ENCODE results near the gene SKIL.

The SKIL gene

GRCh38 chr3:170320461-170321121 is 36.9 kb upstream of the SKIL start:
- DNase-seq = no peak
- H3K4me3 ChIP-seq (ENCODE audit: low read length) = no peak overlapping the region
- H3K4me2 ChIP-seq (ENCODE audit: low read depth, low read length) = no peak overlapping the region
- no peaks in the 10 kb centered on the region for H3K9me3 ChIP-seq (replicated peaks; ENCODE audit: insufficient read depth, low read length)
- H3K9me2 ChIP-seq (replicated peaks; ENCODE audit: insufficient read depth, low read length) = no peaks in the 10 kb centered on the region
- no peaks in the 10 kb centered on the region for H3F3A ChIP-seq (ENCODE audit: insufficient read depth, low read length)
- TF ChIP-seq EZH2 (optimal IDR thresholded peaks at IDR 0.05; ENCODE audit: low read depth, low read length) (no peak), EZH2phosphoT487 (IDR thresholded peaks at IDR 0.05; ENCODE audit: low read length) (no peak), CTCF (IDR thresholded peaks at IDR 0.05; ENCODE audit: low read length) (no peak)
- no peaks in the 10 kb centered on the region for H4K20me1 ChIP-seq (ENCODE audit: insufficient read depth, low read length)
- no peaks in the 10 kb centered on the region for H3K36me3 ChIP-seq (replicated peaks; ENCODE audit: insufficient read depth, low read length)
- H3K27ac ChIP-seq (ENCODE audit: low read length) = no peak overlapping the region
- no peaks in the 10 kb centered on the region for H3K27me3 ChIP-seq (replicated peaks; ENCODE audit: insufficient read depth, low read length)
- H2AFZ ChIP-seq (ENCODE audit: low read length) = no peak overlapping the region
- peaks cover 11% of the 10 kb centered on the region for H3K4me1 ChIP-seq (ENCODE audit: low read length)
- H3K9ac ChIP-seq (ENCODE audit: low read length) = no peak overlapping the region
- no peaks in the 10 kb centered on the region for H3K79me2 ChIP-seq (ENCODE audit: low read length)

DNA sequence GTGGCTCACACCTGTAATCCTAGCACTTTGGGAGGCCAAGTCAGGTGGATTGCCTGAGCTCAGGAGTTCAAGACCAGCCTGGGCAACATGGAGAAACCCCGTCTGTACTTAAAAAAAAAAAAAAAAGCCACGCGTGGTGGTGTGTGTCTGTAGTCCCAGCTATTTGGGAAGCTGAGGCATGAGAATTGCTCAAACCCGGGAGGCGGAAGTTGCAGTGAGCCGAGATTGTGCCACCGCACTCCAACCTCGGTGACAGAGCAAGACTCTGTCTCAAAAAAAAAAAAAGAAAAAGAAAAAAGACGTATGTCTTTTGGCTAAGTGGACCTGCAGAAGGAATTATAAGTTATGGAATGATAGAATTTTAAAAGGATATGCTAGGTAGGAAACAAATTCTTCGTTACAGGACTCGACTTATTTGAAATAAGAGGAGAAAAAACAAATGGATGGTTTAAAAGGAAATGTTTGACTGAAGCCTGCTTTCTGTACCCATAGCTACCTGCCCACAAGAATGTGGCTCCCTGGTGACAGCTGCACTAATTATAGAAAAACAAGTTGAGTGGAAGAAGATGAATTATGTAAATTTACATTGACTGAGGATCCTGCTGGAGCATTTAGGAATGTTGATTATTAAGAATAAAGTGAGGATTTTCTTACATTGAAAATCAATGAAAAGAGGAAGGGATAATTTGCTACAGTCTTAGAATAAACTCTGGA is 36.0 kb upstream of the SKIL start:
- Histone ChIP-seq H3K4me1 (ENCODE audit: low read length) (peaks cover 11% of the 10 kb centered on the region), H3K4me2 (ENCODE audit: low read depth, low read length) (peak overlapping the region; percentile 34), H2AFZ (ENCODE audit: low read length) (no peak overlapping the region), H3K4me3 (ENCODE audit: low read length) (no peak overlapping the region), H3K9me3 (replicated peaks; ENCODE audit: insufficient read depth, low read length) (no peaks in the 10 kb centered on the region), H3K9ac (ENCODE audit: low read length) (no peak overlapping the region), H3K36me3 (replicated peaks; ENCODE audit: insufficient read depth, low read length) (no peaks in the 10 kb centered on the region), H3K27ac (ENCODE audit: low read length) (no peak overlapping the region; the same call in 1 of the 2 replicates), H4K20me1 (ENCODE audit: insufficient read depth, low read length) (no peaks in the 10 kb centered on the region), H3K27me3 (replicated peaks; ENCODE audit: insufficient read depth, low read length) (no peaks in the 10 kb centered on the region), H3F3A (ENCODE audit: insufficient read depth, low read length) (no peaks in the 10 kb centered on the region), H3K79me2 (ENCODE audit: low read length) (no peaks in the 10 kb centered on the region), H3K9me2 (replicated peaks; ENCODE audit: insufficient read depth, low read length) (no peaks in the 10 kb centered on the region)
- TF ChIP-seq CTCF (IDR thresholded peaks at IDR 0.05; ENCODE audit: low read length) (no peak), EZH2 (optimal IDR thresholded peaks at IDR 0.05; ENCODE audit: low read depth, low read length) (no peak), EZH2phosphoT487 (IDR thresholded peaks at IDR 0.05; ENCODE audit: low read length) (no peak)
- peak; percentile 74 for DNase-seq

DNA sequence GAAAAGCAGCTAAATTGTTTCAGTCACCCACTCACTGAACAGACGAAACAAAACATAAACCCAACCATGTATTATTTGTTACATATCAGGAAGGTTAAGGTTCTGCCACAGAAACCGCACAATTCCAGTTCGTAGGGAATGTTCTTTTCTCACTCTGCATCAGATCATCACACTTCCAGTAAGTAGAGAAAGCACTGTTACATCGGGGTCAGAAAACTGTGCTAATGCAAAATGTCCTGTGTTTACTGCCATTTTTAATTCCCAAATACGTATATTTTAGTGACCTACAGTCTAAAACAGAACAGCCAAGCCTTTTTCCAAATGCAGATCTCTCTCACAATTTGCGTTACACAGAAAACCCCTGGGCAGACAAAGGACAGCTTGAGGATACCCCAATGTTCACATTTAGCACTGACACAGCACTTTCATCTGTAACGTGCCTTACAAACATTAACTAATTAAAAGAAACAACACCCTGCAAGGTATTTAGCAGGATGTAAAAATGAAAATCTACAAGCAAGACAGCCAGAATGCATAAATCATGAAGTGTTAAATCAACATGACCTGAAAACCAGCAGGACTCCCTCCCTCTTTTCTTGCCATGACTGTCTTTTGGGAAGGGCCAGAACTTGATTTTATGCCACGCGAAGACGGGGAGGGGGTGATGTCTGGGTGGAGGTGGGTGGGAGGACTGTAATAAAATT is 34.8 kb upstream of the SKIL start:
- no peaks in the 10 kb centered on the region for H3K9me3 ChIP-seq (replicated peaks; ENCODE audit: insufficient read depth, low read length)
- H3K79me2 ChIP-seq (ENCODE audit: low read length) = no peaks in the 10 kb centered on the region
- no peak for DNase-seq
- no peak overlapping the region for H3K27ac ChIP-seq (ENCODE audit: low read length)
- TF ChIP-seq EZH2 (optimal IDR thresholded peaks at IDR 0.05; ENCODE audit: low read depth, low read length) (no peak), EZH2phosphoT487 (IDR thresholded peaks at IDR 0.05; ENCODE audit: low read length) (no peak), CTCF (IDR thresholded peaks at IDR 0.05; ENCODE audit: low read length) (no peak)
- H3K36me3 ChIP-seq (replicated peaks; ENCODE audit: insufficient read depth, low read length) = no peaks in the 10 kb centered on the region
- no peak overlapping the region for H3K4me2 ChIP-seq (ENCODE audit: low read depth, low read length)
- no peak overlapping the region for H3K9ac ChIP-seq (ENCODE audit: low read length)
- no peaks in the 10 kb centered on the region for H3K9me2 ChIP-seq (replicated peaks; ENCODE audit: insufficient read depth, low read length)
- H3K4me1 ChIP-seq (ENCODE audit: low read length) = peaks cover 11% of the 10 kb centered on the region
- H3K27me3 ChIP-seq (replicated peaks; ENCODE audit: insufficient read depth, low read length) = no peaks in the 10 kb centered on the region
- H3K4me3 ChIP-seq (ENCODE audit: low read length) = no peak overlapping the region
- H2AFZ ChIP-seq (ENCODE audit: low read length) = no peak overlapping the region
- no peaks in the 10 kb centered on the region for H3F3A ChIP-seq (ENCODE audit: insufficient read depth, low read length)
- no peaks in the 10 kb centered on the region for H4K20me1 ChIP-seq (ENCODE audit: insufficient read depth, low read length)

All from MM.1S (cell line).